GM12874 (cell line): ENCODE results near the gene TM9SF3.

ENCODE experiments used
- CTCF ChIP-seq: IDR thresholded peaks from 2 replicates; pipeline ENCODE4 v1.5.1; 2011; ENCODE audit warnings: low read depth, mild to moderate bottlenecking, control low read depth, low read length, moderate library complexity; ENCODE audit not compliant: insufficient read depth

TM9SF3 gene

GRCh38 chr10:96596422-96597407 is 9.9 kb upstream of the TM9SF3 start:
- no peak for TF ChIP-seq CTCF

GRCh38 chr10:96595741-96596140 is 8.9 kb upstream of the TM9SF3 start:
- TF ChIP-seq CTCF = no peak

- TF ChIP-seq CTCF = no peak
Observed at GRCh38 chr10:96591946-96592345, 5.1 kb upstream of the TM9SF3 start.

GRCh38 chr10:96588616-96589419 is 2.0 kb upstream of the TM9SF3 start:
- no peak for TF ChIP-seq CTCF

- no peak for TF ChIP-seq CTCF
Observed at GRCh38 chr10:96588060-96588554, 1.3 kb upstream of the TM9SF3 start.

GRCh38 chr10:96587264-96588059 is 650 bp upstream of the TM9SF3 start:
- no peak for TF ChIP-seq CTCF
